Neural cell (in vitro differentiated cells): ENCODE measurements around the gene OSBPL5.

ENCODE experiments used
- CTCF ChIP-seq: fragments of 450-650 bp; IDR thresholded peaks from 2 replicates; pipeline ENCODE4 v1.5.1; 2014; ENCODE audit warnings: antibody characterized with exemption, mild to moderate bottlenecking, moderate library complexity; ENCODE audit not compliant: poor library complexity, severe bottlenecking
- EP300 ChIP-seq: fragments of 450-650 bp; conservative IDR thresholded peaks from 2 replicates; pipeline ENCODE4 v1.6.1; 2014; ENCODE audit warnings: antibody characterized with exemption, mild to moderate bottlenecking, moderate library complexity; ENCODE audit not compliant: poor library complexity, severe bottlenecking
- EZH2 ChIP-seq: fragments of 200-600, 300-800 bp; shearing (Covaris generic), sonication (generic); IDR thresholded peaks from 2 replicates; pipeline ENCODE4 v1.6.1; 2014; ENCODE audit warnings: antibody characterized with exemption, low read length, borderline replicate concordance, mild to moderate bottlenecking; ENCODE audit not compliant: insufficient read depth, poor library complexity, severe bottlenecking
- MXI1 ChIP-seq: fragments of 450-650 bp; conservative IDR thresholded peaks from 2 replicates; pipeline ENCODE4 v1.6.1; 2014; ENCODE audit warnings: antibody characterized with exemption, mild to moderate bottlenecking; ENCODE audit not compliant: poor library complexity, severe bottlenecking
- POLR2AphosphoS5 ChIP-seq: IDR thresholded peaks from 2 replicates; pipeline ENCODE4 v1.6.1; 2012
- RAD21 ChIP-seq: fragments of 450-650 bp; conservative IDR thresholded peaks from 2 replicates; pipeline ENCODE4 v1.6.1; 2014; ENCODE audit warnings: antibody characterized with exemption, mild to moderate bottlenecking, moderate library complexity
- REST ChIP-seq: IDR thresholded peaks from 2 replicates; pipeline ENCODE4 v1.6.1; 2012; ENCODE audit warnings: borderline replicate concordance
- SMC3 ChIP-seq: fragments of 450-650 bp; conservative IDR thresholded peaks from 2 replicates; pipeline ENCODE4 v1.6.1; 2014; ENCODE audit warnings: antibody characterized with exemption, mild to moderate bottlenecking, moderate library complexity; ENCODE audit not compliant: poor library complexity
- TAF1 ChIP-seq: IDR thresholded peaks from 2 replicates; pipeline ENCODE4 v1.6.1; 2012; ENCODE audit warnings: low read depth

- TF ChIP-seq TAF1 = no peak
- TF ChIP-seq REST = no peak
- TF ChIP-seq CTCF = no peak
- TF ChIP-seq EP300 = no peak
- no peak for TF ChIP-seq RAD21
- no peak for TF ChIP-seq POLR2AphosphoS5
- TF ChIP-seq EZH2 = no peak
- TF ChIP-seq MXI1 = no peak
- TF ChIP-seq SMC3 = no peak
These were observed 37.2 kb upstream of the OSBPL5 start for GRCh38 chr11:3202305-3202704.
